ENCODE data around the gene EML1.

EML1 gene

GRCh38 chr14:99831903-99832685 is 38.9 kb downstream of the EML1 start:
- no peak for DNase-seq

GRCh38 chr14:99837822-99838221 is 44.6 kb downstream of the EML1 start:
- DNase-seq: no peak

- no peak for DNase-seq
Observed at GRCh38 chr14:99838639-99839134, 45.5 kb downstream of the EML1 start.

DNA sequence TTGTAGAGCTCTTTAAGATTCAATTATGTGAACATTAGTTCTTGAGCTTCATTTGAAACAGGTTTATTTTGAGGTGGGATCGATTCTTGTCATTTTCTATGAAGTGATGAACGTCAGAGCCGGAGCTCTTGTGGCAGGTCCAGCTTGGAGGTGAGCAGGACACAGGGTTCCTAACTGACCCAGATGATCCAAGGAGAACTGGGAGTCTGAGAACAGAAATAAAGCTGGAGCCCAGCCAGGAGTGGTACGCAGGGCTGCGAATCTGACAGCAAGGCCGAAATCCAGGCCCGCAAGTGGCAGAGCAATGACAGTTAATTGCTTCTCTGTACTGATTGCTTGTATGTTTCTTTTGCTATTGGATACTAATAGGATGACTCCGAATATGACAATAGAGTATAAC is 46.5 kb downstream of the EML1 start:
- no peak for DNase-seq

GRCh38 chr14:99840265-99840664 is 47.1 kb downstream of the EML1 start:
- DNase-seq: no peak

- DNase-seq: no peak
Observed at GRCh38 chr14:99840774-99841305, 47.6 kb downstream of the EML1 start.

GRCh38 chr14:99841436-99842071 is 48.3 kb downstream of the EML1 start:
- DNase-seq: no peak

DNA sequence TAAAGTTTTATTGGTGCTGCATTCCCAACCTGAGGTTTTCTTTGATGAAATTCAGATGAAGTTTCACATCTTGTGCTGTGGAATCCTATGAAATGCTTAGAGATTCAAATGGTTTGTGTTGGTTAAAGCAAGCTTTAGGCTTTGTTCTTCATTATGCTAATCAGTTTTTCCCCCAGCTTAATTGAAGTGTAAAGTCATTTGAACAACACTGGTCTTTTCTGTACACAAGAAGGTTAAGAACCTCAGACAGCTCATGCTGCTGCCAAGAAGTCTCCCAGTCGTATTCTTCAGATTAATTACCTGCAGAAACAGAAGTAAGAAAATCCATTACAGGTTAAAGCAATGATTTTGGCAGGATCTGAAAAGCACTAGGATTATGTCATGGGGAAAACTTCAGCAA is 48.9 kb downstream of the EML1 start:
- DNase-seq: no peak

DNA sequence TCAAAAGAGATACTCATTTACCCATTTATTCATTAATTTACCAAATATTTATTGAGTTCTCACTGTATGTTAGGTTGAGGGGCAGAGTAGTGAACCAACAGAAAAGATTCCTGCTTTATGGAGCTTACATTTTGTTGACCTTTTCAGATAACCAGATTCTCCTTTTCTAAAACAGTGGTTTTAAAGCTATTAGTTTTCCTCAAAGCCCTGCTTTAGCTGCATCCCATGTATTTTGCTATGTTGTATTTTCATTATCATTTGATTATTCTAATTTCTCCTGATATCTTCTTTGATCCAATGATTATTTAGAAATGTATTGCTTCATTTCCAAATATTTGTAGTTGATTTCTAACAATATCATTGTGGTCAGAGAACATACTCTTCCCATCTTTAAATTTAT is 53.6 kb downstream of the EML1 start:
- DNase-seq: no peak

- DNase-seq: no peak
Observed at GRCh38 chr14:99850709-99851108, 57.5 kb downstream of the EML1 start.

GRCh38 chr14:99852578-99852977 is 59.4 kb downstream of the EML1 start:
- DNase-seq: no peak

GRCh38 chr14:99853206-99853605 is 60.0 kb downstream of the EML1 start:
- DNase-seq: no peak

DNA sequence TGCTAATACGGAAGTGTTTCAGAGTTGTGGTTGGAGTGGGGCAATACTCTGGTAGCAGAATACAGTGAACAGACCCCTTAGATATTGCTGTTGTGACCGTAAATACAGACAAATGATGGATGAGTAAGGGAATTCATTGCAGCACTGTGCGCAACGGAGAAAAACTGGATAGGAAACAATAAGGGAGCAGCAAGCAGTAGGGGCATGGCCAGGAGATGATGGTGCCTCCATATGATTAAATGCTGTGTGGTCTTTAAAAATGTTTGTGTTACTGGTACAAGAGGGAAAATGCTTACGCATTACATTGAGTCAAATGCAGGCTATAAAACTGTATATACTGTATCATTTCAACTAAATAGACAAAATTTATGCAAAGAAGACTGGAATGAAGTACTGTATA is 61.6 kb downstream of the EML1 start:
- DNase-seq: no peak

DNA sequence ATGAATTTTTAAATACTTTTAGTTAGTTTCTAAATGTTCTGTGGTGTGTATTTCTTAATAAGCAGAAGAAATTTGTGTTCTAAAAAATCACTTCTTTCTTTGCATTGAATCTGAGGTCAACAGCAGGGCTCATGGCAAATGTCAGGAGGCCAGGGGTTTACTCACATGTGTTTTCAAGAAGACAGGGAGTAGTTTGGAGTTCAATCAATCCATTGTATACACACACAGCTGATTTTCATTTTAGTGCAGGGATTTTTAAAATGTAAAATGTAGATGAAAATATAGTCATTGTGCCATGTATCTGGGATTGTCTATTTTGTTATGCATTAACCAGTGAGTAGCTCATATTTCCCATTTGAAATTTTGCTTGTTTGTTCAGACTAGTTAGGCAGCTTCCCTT is 62.1 kb downstream of the EML1 start:
- no peak for DNase-seq

DNA sequence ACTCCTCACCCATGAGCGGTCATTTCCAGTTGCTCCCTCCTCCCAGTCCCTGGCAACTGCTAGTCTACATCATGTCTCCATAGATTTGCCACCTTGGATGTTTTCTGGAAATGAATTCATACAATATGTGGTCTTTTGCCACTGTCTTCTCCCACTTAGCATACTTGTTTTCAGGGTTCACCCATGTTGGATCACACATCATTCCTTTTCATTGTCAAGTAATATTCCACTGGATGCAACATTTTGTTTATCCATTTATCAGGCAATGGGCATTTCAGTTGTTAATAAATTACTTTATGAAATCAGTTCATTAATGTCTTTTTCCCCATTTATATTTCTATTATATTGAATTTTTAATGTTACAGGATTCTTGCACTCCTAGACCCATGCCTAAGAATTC is 64.3 kb downstream of the EML1 start:
- no peak for DNase-seq

DNA sequence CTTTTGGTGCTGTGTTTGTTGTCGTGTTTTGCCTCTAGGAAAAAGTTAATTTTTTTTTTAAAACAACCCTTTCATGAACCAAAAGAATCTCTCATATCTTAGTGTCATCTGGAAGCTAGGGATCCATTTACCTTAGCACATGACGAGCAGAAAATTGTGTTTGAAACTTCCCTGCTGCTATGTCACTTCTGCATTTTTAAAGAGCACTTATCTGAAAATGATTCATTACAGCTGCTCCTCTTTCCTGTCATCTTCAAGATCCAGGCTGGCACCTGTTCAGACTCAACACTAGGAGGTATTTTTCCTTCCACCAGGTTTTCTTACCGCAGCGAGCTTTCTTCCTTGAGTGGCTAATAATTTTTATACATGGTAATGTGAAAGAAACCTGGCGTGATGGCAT is 67.0 kb downstream of the EML1 start:
- DNase-seq: no peak

DNA sequence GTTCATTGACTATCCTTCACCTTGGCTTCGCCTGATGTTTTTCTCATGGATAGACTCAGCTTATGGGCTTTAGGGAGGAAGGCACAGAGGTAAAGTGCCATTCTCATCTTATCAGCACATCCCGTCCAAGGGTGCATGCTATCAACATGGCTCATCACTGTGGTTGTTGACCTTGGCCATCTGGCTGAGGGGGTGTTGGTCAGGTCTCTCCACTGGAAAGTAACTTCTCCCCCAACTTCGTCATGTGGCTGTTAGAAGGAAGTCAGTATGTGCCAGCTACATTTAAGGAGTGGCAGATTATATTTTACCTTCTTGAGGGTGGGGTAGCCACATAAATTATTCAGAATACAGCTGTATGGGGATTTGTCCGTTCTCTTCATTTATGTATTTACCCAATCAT is 68.9 kb downstream of the EML1 start:
- no peak for DNase-seq

DNA sequence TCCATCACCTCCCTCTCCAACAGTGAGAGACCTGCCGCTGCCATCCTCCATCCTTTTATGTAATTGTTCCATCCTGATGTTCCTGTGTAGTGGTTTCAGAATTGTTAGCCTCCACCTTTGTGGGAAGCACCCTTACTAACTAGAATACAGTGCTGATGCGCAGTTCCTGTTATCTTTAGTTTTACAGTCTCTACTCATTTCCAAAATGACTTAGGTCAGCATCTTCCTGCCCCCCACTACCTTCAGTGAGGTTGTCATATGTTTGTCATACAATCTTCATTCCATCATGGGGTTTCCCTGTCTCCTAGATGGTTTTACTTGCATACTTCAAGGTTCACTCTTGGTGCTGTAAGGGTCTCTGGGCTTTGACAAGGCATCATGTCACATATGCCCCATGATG is 69.8 kb downstream of the EML1 start:
- DNase-seq: no peak

GRCh38 chr14:99865408-99865807 is 72.2 kb downstream of the EML1 start:
- DNase-seq: no peak

DNA sequence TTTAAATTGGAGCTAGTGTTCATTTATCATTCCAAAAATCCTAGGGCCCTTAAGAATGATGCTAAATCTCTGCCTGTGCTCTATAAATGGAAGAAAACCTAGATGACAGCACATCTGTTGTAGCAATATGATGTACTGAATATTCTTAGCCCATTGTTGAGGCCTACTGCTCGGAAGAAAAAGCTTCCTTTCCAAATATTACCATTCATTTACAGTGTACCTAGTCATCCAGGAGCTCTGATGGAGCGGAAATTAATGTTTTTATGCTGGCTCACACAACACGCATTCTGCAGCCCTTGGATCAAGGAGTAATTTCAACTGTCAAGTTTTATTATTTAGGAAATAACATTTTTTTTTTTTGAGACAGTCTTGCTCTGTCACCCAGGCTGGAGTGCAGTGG is 77.4 kb downstream of the EML1 start:
- no peak for DNase-seq

DNA sequence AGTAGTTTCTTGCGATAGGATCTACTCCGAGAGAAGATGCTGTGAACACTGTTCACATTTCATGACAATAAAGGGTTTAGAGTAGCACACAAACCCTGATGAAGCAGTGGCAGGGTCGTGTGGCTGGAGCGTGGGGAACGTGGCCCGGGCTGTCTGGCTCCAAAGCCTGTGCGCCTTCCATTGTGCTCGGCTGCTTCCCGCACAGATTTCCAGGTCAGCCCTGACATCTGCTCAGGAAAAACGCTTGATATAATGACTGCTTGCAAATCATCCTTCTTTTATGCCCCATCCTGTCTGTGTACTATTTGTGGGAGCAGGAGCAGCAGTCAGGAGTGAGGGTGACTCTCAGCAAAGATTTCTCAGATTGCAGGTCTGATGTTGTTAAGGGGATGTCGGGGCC is 78.6 kb downstream of the EML1 start:
- DNase-seq: no peak

GRCh38 chr14:99872786-99873440 is 79.7 kb downstream of the EML1 start:
- peak; percentile 16 for DNase-seq

DNA sequence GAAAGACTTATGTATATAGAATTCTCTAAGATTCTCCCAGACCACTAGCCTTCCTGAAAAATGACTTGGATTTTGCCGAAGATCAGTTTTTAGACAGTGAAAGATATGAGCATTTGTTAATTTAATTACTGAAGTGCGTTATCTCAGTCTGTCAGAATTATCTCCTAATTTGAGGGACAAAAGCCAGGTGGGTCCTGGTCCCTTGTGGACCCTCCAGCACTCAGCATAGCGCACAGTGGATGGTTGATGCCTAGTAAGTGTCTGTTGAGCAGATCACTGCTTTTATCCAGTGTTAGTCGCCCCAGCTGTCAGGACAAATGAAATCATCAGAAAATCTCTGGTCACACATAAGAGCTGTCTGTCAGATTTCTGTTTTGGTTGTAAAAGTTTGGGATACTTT is 80.4 kb downstream of the EML1 start:
- DNase-seq: no peak

GRCh38 chr14:99874306-99874705 is 81.1 kb downstream of the EML1 start:
- no peak for DNase-seq

All from NCI-H748 treated with DMSO at 0.1 percent for 48 hours (cell line).